ENCODE data around the gene SLC9A9. TPM values are rescaled to one million over a fixed set of nuclear protein-coding genes. Genes with fewer than 3 reads are reported as not detected.

SLC9A9 gene
- total and polyA plus RNA-seq, 4 donors: 3.3 to 15.0 (median 6.1) TPM

GRCh38 chr3:143497382-143497781 lies 350.9 kb downstream of the SLC9A9 start:
- TF ChIP-seq FOXA1 (IDR thresholded peaks at IDR 0.05) (no peak), ZBTB33 (IDR thresholded peaks at IDR 0.05) (no peak), RXRA (IDR thresholded peaks at IDR 0.05) (no peak), GABPA (IDR thresholded peaks at IDR 0.05 in 1 of 2, conservative IDR thresholded peaks at IDR 0.05 in 1 of 2) (no peak), TAF1 (conservative IDR thresholded peaks at IDR 0.05) (no peak), RAD21 (IDR thresholded peaks at IDR 0.05) (no peak), FOXA2 (IDR thresholded peaks at IDR 0.05) (no peak), NR2F2 (IDR thresholded peaks at IDR 0.05) (no peak), JUND (IDR thresholded peaks at IDR 0.05) (no peak), HNF4G (IDR thresholded peaks at IDR 0.05) (no peak)
- no peaks in the 10 kb centered on the region for H3K36me3 ChIP-seq (ENCODE audit: control insufficient read depth in 4 of 4, insufficient read depth in 3 of 4, low read depth in 1 of 4, low read length in 3 of 4)
- no peaks in the 10 kb centered on the region for H3K9me3 ChIP-seq (ENCODE audit: control insufficient read depth in 4 of 4, low read length in 3 of 4)
- no peak overlapping the region for H3K9ac ChIP-seq (ENCODE audit: low read depth in 1 of 2, low read length in 2 of 2)
- no peak overlapping the region for H3K27ac ChIP-seq (ENCODE audit: low read depth in 1 of 2, low read length in 2 of 2)
- no peak overlapping the region for H3K4me3 ChIP-seq (ENCODE audit: low read depth in 1 of 3, low read length in 3 of 3)
- H3K4me1 ChIP-seq (ENCODE audit: control insufficient read depth in 4 of 4, insufficient read depth in 4 of 4, low read length in 3 of 4): no peaks in the 10 kb centered on the region
- WGBS: 94% methylated on average over 3 of the region's 3 CpGs
- no peak for DNase-seq (ENCODE audit: low spot score)
- H3K27me3 ChIP-seq (ENCODE audit: control insufficient read depth in 4 of 4, insufficient read depth in 4 of 4, low read length in 3 of 4): no peaks in the 10 kb centered on the region

- DNase-seq (ENCODE audit: low spot score): no peak
- Histone ChIP-seq H3K27me3 (ENCODE audit: control insufficient read depth in 4 of 4, insufficient read depth in 4 of 4, low read length in 3 of 4) (no peaks in the 10 kb centered on the region), H3K9me3 (ENCODE audit: control insufficient read depth in 4 of 4, low read length in 3 of 4) (no peaks in the 10 kb centered on the region), H3K9ac (ENCODE audit: low read depth in 1 of 2, low read length in 2 of 2) (no peak overlapping the region), H3K36me3 (ENCODE audit: control insufficient read depth in 4 of 4, insufficient read depth in 3 of 4, low read depth in 1 of 4, low read length in 3 of 4) (no peaks in the 10 kb centered on the region), H3K27ac (ENCODE audit: low read depth in 1 of 2, low read length in 2 of 2) (no peak overlapping the region), H3K4me1 (ENCODE audit: control insufficient read depth in 4 of 4, insufficient read depth in 4 of 4, low read length in 3 of 4) (no peaks in the 10 kb centered on the region), H3K4me3 (ENCODE audit: low read depth in 1 of 3, low read length in 3 of 3) (no peak overlapping the region)
- 43% methylated on average over 1 of the region's 1 CpG for WGBS
- TF ChIP-seq ATF3 (IDR thresholded peaks at IDR 0.05) (no peak), SP1 (IDR thresholded peaks at IDR 0.05) (no peak), ZBTB33 (IDR thresholded peaks at IDR 0.05) (no peak), GABPA (IDR thresholded peaks at IDR 0.05 in 1 of 2, conservative IDR thresholded peaks at IDR 0.05 in 1 of 2) (no peak), RXRA (IDR thresholded peaks at IDR 0.05) (no peak), HNF4A (conservative IDR thresholded peaks at IDR 0.05) (no peak), HNF4G (IDR thresholded peaks at IDR 0.05) (no peak), FOXA2 (IDR thresholded peaks at IDR 0.05) (no peak), TAF1 (conservative IDR thresholded peaks at IDR 0.05) (no peak), JUND (IDR thresholded peaks at IDR 0.05) (no peak), RAD21 (IDR thresholded peaks at IDR 0.05) (no peak), NR2F2 (IDR thresholded peaks at IDR 0.05) (no peak), REST (IDR thresholded peaks at IDR 0.05) (no peak)
Observed at GRCh38 chr3:143496191-143496590, 352.1 kb downstream of the SLC9A9 start.
